ENCODE measurements around the gene ELOVL7.
"Not testable (repeated sequence)": the region's sequence is repeated elsewhere in the genome, so short reads cannot be mapped to it uniquely, and the experiment has no call there.

The ELOVL7 gene

GRCh38 chr5:60722416-60722815 lies 121.7 kb downstream of the ELOVL7 start:
- H3K4me1 Mint-ChIP-seq: no peaks in the 10 kb centered on the region
- peaks cover 32% of the 10 kb centered on the region for H3K27me3 Mint-ChIP-seq

GRCh38 chr5:60719329-60719728 lies 124.7 kb downstream of the ELOVL7 start:
- no peak overlapping the region for H3K4me3 Mint-ChIP-seq
- H3K4me1 Mint-ChIP-seq: no peaks in the 10 kb centered on the region
- H3K36me3 Mint-ChIP-seq: no peaks in the 10 kb centered on the region
- H3K27me3 Mint-ChIP-seq: peaks cover 44% of the 10 kb centered on the region
- H3K9me3 Mint-ChIP-seq: peaks cover 7% of the 10 kb centered on the region
- H3K27ac Mint-ChIP-seq: no peak overlapping the region
- no peak for ATAC-seq

More at GRCh38 chr5:60722416-60722815, 121.7 kb downstream of the ELOVL7 start:
- no peak overlapping the region for H3K27ac Mint-ChIP-seq
- H3K4me3 Mint-ChIP-seq: no peak overlapping the region
- H3K36me3 Mint-ChIP-seq: no peaks in the 10 kb centered on the region
- H3K9me3 Mint-ChIP-seq: peaks cover 2% of the 10 kb centered on the region
- no peak for ATAC-seq

- peaks cover 47% of the 10 kb centered on the region for H3K27me3 Mint-ChIP-seq
- no peak for ATAC-seq
Observed at GRCh38 chr5:60718166-60718892, 125.7 kb downstream of the ELOVL7 start.

GRCh38 chr5:60715201-60715928 lies 128.7 kb downstream of the ELOVL7 start:
- not testable (repeated sequence) for ATAC-seq, H3K36me3 Mint-ChIP-seq, H3K27ac Mint-ChIP-seq, H3K4me3 Mint-ChIP-seq, H3K9me3 Mint-ChIP-seq, H3K4me1 Mint-ChIP-seq
- H3K27me3 Mint-ChIP-seq: peaks cover 49% of the 10 kb centered on the region

More at GRCh38 chr5:60718166-60718892, 125.7 kb downstream of the ELOVL7 start:
- peaks cover 7% of the 10 kb centered on the region for H3K9me3 Mint-ChIP-seq
- H3K27ac Mint-ChIP-seq: no peak overlapping the region
- H3K4me1 Mint-ChIP-seq: no peaks in the 10 kb centered on the region
- no peak overlapping the region for H3K4me3 Mint-ChIP-seq
- no peaks in the 10 kb centered on the region for H3K36me3 Mint-ChIP-seq

- Mint-ChIP-seq H3K9me3 (peaks cover 9% of the 10 kb centered on the region), H3K36me3 (no peaks in the 10 kb centered on the region), H3K27ac (no peak overlapping the region), H3K4me3 (no peak overlapping the region), H3K27me3 (peaks cover 37% of the 10 kb centered on the region), H3K4me1 (no peaks in the 10 kb centered on the region)
- ATAC-seq: no peak
Observed at GRCh38 chr5:60712950-60713349, 131.1 kb downstream of the ELOVL7 start.

GRCh38 chr5:60711892-60712291 lies 132.2 kb downstream of the ELOVL7 start:
- not testable (repeated sequence) for ATAC-seq, H3K9me3 Mint-ChIP-seq, H3K4me1 Mint-ChIP-seq, H3K36me3 Mint-ChIP-seq, H3K4me3 Mint-ChIP-seq, H3K27ac Mint-ChIP-seq
- H3K27me3 Mint-ChIP-seq: peaks cover 28% of the 10 kb centered on the region

- no peaks in the 10 kb centered on the region for H3K36me3 Mint-ChIP-seq
- peaks cover 5% of the 10 kb centered on the region for H3K9me3 Mint-ChIP-seq
- no peak overlapping the region for H3K4me3 Mint-ChIP-seq
- peaks cover 28% of the 10 kb centered on the region for H3K27me3 Mint-ChIP-seq
- ATAC-seq: no peak
- H3K27ac Mint-ChIP-seq: no peak overlapping the region
- H3K4me1 Mint-ChIP-seq: no peaks in the 10 kb centered on the region
Observed at GRCh38 chr5:60710362-60710761, 133.7 kb downstream of the ELOVL7 start.

- Mint-ChIP-seq H3K36me3 (no peaks in the 10 kb centered on the region), H3K27me3 (no peaks in the 10 kb centered on the region), H3K9me3 (no peaks in the 10 kb centered on the region), H3K4me1 (no peaks in the 10 kb centered on the region), H3K4me3 (no peak overlapping the region), H3K27ac (no peak overlapping the region)
- no peak for ATAC-seq
Observed at GRCh38 chr5:60705144-60705543, 138.9 kb downstream of the ELOVL7 start.

- H3K4me3 Mint-ChIP-seq: no peak overlapping the region
- H3K9me3 Mint-ChIP-seq: no peaks in the 10 kb centered on the region
- no peak for ATAC-seq
- H3K27ac Mint-ChIP-seq: no peak overlapping the region
- H3K27me3 Mint-ChIP-seq: no peaks in the 10 kb centered on the region
- no peaks in the 10 kb centered on the region for H3K36me3 Mint-ChIP-seq
- H3K4me1 Mint-ChIP-seq: peaks cover 7% of the 10 kb centered on the region
Observed at GRCh38 chr5:60703944-60704343, 140.1 kb downstream of the ELOVL7 start.
